Stimulated activated CD8-positive, alpha-beta memory T cell treated with anti-CD3 and anti-CD28 coated beads, Interleukin-4, amount 100 ng/mL, for 1 hour (primary cell): ENCODE results near the gene UGT3A1.
"Not testable (repeated sequence)": the region's sequence is repeated elsewhere in the genome, so short reads cannot be mapped to it uniquely, and the experiment has no call there.

Source experiments
- DNase-seq, 2 donors: peaks; one replicate each; pipeline ENCODE4 v3.0.0-alpha.2; 2020; ENCODE audit warnings: low read depth in 2 of 2, low spot score in 1 of 2

The UGT3A1 gene

DNA sequence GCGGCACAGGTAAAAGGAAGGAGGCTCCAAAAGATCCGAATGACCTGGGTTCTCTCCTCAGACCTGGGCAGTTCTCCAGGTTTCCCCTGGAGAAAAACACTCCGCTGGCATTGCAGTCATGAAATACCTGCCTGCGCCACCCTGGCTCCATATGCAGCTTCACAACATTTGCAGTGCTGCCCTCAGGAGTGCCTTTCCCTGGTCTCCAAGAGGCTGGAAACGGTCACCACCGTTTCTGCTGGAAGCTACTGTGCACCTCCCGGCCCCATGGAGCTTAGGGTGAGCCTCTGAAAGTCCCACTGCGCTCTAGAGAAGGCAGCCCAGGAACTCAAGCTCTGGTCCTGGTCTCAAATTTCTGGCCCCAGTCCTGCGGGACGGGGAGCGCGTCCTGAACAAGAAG is 670 bp downstream of the UGT3A1 start:
- no peak for DNase-seq

DNA sequence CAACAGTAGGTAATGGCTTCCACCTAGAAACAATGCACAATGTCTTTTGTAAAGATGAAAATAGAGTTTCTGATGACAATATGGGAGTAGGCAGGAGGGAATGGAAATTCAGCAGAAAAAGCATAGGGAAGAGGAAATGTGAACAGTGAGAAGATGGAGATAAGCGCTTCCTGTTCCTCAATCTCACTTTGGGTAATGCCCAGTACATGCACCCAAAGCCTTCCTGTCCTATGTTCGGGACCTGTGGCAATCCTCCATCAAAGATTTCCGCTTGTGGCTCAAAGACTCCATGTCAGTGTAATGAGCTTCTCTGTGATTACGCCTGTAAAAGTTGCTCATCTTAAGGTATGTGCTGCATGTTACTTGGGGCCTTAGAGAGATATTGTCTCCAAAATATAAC is 2.7 kb downstream of the UGT3A1 start:
- no peak for DNase-seq

DNA sequence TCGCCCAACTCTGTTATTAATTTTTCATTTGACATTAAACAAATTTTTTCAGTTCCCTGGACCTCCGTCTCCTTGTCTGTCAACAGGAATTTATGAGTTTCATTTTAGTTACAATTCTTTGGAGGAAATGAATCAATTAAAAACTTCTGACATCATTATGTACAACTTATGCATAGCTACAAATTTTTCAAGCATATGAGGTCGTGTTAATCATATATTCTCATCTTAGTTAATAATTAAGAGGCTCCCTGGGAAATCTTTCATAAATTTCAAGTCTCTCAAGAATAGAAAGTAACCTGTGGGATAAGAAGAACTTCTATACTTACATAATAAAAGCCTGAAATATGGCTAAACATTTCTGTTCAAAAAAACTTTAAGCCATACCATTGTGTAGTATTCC is 3.4 kb downstream of the UGT3A1 start:
- DNase-seq, result no peak

DNA sequence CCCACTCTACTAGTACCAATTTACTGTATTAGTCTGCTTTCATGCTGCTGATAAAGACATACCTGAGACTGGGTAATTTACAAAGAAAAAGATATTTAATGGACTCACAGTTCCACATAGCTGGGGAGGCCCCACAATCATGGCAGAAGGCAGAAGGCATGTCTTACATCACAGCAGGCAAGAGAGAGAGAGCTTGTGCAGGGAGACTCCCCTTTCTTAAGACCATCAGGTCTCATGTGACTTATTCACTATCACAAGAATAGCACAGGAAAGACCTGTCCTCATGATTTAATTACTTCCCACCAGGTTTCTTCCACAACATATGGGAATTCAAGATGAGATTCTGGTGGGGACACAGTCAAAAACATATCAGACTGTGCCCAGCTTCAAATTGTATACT is 11.5 kb downstream of the UGT3A1 start:
- DNase-seq, result no peak

DNA sequence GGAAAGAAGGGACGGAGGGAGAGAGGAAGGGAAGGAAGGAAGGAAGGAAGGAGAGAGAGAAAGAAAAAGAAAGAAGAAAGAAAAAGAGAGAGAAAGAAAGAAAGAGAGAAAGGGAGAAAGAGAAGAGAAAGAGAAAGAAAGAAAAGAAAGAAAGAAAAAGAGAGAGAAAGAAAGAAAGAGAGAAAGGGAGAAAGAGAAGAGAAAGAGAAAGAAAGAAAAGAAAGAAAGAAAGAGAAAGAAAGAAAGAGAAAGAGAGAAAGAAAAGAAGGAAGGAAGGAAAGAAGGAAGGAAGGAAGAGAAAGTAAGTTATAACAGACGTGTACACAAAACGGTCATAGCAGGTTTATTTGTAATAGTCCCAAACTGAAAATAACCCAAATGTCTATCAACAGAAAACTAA is 14.3 kb downstream of the UGT3A1 start:
- not testable (repeated sequence) for DNase-seq

DNA sequence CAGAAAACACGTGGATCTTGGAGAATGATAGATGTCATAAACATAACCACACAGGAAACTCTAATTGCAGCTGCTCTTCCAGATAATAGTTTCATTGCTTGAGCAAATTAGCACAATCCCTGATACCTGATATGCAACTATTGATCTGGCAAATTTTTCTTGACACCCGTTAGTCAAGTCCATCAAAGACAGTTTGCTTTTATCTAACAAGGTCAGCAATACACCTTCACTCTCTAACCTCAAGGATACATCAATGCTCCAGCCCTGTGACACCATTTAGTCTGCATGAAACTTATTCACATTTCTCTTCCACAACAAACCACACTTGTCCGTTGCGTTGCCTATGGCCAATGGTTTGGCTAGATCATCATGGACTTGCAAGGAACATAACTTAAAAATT is 16.6 kb downstream of the UGT3A1 start:
- no peak for DNase-seq

GRCh38 chr5:35971878-35972210 is 19.3 kb downstream of the UGT3A1 start:
- no peak for DNase-seq

DNA sequence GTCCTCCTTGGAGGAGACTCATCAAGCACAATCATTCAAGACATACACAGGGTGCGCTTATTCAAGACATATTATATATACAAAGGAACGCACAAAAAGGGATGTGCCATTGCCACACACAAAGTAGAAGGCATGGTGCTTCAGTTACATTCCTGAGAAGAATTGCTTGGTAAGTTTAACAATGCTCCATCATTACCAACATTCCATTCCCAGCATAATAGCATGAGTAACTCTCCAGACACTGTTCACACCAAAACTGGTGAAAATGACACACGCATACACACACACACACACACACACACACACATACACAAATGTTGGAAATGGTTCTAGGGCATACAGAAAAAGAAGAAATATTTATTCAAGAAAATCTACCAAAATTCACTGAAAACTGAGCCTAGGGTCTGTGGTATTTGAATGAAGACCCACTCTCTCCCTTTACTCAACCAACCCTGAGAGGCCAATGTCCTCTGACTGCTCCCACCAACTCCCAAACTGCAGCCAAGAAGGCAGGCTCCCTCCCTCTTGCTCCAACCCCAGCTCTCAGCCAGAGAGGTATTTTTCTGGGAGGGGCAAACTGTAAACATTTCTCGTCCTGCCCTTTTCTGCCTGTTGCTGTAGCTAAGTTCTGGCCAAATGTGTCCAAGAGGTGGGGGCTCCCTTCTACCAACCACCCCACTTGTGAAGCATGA is 19.9 kb downstream of the UGT3A1 start:
- no peak for DNase-seq

DNA sequence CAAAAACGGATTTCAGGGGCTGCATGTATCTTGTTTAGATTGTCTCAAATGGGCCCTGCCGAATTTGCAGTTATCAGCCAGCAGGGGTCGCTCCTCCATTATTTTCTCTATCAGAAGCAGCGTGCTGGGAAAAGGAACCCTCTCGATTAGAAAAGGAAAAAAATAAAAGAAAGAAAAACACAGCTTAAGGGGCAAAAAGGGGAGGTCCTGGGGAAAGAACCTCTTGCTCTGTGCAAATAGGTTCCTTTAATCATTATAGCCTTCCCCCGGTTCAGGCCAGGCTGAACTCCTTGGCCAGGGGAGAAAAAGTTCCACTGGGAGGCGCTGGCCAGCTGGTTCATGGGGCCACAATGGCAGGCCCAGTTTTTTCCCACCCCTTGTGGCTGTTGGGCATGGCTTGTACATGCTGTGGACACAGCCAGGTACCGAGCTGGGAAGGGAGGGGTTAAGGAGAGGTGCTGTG is 27.8 kb downstream of the UGT3A1 start:
- no peak for DNase-seq

DNA sequence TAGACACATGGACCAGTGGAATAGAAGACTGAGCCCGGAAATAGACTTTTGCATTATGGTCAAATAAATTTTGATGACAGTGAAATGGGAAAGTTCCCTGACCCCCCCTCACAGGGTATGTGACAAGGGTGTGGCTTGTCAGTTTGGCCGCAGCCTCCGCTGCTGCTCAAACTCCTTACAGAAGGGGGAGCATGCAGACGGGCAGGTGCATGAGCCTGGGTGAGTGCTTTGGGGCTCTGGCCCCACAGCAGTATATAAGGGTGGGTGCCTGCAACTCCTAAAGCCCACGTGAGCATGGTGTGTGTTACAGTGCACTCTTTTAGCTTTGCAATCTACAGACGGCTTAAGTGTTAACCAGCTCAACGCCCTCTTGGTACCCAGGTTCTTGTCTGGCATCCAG is 30.9 kb downstream of the UGT3A1 start:
- no peak for DNase-seq

DNA sequence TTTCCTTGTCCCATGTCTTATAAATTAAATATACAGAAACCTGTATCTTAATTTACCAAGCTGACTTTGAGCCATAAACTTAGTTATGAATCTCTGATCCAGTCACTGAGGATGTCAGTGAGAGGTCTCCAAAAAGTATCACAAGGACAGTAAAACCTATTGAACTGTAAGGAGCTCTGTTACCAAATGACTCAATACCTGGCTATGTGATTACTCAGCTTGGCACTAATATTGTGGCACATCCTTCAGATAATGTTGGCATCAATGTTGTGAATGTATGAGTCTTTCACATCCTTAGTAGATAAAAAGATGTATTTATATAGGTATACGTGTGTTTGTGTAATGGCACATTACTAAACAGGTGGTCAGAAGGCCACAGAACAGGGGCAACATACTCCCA is 34.8 kb downstream of the UGT3A1 start:
- DNase-seq, result no peak

GRCh38 chr5:35954175-35954574 is 37.0 kb downstream of the UGT3A1 start:
- no peak for DNase-seq

GRCh38 chr5:35947085-35947484 is 44.1 kb downstream of the UGT3A1 start:
- DNase-seq, result no peak

DNA sequence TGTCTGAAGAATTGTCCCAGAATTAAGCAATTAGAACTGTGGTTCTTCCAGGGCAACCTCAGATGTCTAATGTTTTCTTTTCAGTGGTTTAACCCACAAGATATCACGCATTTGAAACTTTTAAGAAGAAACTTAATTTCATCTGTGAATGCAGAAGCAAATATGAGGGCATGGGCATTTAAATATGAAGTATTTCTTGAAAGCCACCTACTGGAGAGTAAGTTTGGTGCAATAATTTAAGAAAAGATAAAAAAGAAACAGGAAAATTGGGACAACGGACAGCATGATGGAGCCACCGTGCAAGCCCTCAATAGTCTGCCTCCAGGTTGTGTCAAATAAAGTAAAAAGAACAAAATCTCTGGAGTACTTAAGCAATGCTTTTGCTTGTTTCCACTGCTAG is 51.6 kb downstream of the UGT3A1 start:
- no peak for DNase-seq

DNA sequence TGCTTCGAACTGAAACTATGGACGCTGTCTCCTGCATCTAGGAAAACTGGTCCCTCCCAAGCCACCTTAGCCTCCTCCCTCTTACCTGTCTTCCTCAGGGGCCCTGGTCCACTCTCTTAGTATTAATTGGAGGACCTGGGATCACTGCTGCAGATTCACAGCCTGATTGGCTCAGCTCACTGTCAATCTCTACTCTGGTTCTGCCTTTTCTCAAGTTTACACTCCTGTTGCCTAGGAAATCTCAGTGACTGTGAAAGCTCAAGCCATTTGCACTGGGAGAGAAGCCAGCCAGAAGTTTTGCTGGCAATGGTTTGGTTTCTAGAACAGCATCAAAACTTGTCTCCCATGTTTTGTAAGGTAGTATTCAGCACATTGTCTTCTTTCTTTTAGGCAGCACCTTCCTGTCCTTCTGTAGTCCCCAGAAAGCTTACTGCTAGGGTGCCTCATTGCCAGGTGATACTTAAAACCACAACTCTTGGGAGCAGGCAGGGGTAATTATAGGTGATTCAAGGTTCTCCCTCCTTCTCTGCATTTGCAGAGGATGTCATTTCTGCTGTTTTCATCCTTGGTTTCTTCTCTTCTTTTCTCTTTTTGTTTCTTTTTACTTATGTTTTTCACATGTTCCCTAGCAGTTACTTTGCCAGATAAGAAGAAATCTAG is 52.5 kb downstream of the UGT3A1 start, which contains the start of gene CAPSL:
CAPSL (minus strand) TSS at position 55 of the 660 bp plus-strand sequence. CDS start 17,502 bp downstream, outside the sequence.
- no peak for DNase-seq

DNA sequence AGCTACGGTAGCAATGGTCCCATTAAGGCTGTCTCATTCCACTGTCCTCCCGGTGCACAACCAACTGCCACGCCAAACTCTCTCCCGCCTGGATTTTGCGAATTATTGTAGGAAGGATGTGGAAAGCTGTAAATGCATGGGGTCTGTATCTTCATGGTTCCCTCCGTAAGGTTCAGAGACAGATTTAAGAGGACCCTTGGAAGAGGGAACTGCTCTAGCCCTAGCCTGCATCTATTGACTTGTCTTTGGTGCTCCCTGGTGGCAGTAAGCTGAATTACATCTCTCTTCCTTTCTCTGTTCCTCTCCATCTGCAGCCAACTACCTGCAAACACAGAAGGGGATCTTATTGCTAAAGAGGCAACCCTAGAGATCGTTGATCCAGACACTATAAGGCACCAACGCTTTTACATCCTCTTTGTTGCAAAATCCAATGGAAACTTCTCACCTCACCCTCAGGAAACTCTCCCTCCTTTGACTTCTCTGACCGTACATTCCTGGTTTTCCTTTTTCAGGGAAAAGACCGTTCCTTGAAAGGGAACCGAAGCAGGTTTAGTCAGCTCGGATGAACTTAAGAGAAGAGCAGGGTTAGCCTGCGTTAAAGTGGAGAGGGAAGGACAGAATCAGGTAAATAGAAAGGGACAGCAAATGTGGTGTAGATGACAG is 64.7 kb downstream of the UGT3A1 start:
- peak; percentile 24 to 35 for DNase-seq

DNA sequence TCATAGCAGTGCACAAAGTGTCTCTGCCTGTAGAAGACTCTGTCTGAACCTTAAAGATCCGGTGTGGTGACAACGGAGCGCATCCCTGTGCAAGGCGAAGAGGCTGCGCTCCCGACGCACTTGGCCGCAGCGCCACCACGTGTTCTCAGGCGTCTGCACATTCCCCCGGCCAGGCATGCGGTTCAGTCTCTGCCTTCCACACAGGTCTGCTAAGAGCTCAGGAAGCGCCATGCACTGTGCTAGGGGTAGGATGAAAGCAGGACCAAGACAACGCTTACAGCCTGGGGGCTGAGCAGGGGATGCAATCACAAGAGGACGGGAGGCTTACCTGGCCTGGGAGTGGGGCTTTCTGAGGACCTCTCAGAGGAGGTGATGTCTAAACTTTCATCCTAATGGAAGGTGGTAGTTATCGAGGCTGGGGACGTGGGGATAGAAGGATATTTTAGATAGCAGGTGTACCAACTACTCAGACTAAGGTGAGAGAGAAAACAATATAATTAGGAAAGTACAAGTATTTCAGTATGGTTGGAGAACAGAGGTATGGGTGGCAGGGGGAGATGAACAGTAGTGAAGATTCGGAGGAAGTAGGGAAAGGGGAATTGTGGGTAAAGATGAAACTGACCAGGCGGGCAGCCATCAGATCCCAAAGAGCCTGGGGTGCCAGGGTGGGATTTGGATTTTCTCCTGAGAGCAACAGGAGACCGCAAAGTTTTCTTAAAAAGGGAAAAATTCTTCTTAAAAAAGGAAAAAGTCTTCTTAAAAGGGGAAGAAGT is 66.1 kb downstream of the UGT3A1 start:
- peak; percentile 56 to 71 for DNase-seq

- DNase-seq, result no peak
These were observed 66.9 kb downstream of the UGT3A1 start for GRCh38 chr5:35924122-35924949.

DNA sequence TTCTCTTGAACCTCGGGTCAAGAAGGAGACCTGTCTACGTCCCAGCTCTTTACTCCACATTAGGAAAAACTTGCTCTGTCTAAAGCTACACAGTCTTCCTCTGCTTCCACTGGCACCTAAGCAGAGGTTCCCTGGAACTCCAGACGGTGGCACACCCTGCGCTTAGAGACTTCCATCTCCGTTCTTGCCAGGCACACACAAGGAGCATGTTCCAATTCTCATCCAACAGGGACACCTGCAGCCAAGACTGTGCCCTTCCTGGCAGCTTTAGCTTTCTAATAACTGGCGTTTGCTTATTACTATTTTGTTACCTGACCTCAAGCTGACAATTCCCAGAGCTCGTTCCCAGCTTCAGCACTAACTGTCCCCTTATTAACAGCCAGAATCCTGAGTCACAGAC is 68.7 kb downstream of the UGT3A1 start:
- no peak for DNase-seq

GRCh38 chr5:35921930-35922329 is 69.3 kb downstream of the UGT3A1 start:
- no peak for DNase-seq

DNA sequence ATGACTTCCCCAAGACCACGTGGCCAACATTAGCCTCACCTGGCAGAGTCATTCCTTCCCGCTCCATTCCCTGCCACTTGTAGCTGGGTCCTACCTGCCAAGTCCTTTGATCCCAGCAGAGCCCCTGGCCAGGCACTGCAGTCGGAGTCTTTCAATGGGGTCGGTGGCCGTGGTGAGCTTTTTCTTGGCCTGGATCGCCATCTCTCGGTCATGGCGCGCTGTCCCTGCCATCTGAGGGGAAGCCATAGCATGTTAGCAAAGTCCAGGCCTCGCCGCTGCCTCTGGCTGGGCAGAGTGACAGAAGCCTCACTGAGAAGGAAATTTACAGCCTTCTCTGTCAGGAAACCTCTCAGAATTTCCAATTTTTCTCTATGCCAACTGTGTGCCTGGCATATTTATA is 70.3 kb downstream of the UGT3A1 start:
- no peak for DNase-seq
